Ishikawa (cell line): Measurements from ENCODE around the gene TSR2.

Experiments
- CEBPB ChIP-seq: IDR thresholded peaks from 2 replicates; pipeline ENCODE4 v1.6.1; 2012
- CREB1 ChIP-seq: IDR thresholded peaks from 2 replicates; pipeline ENCODE4 v1.6.1; 2012; ENCODE audit warnings: low read depth
- EGR1 ChIP-seq: IDR thresholded peaks from 2 replicates; pipeline ENCODE4 v1.6.1; 2012
- EP300 ChIP-seq: IDR thresholded peaks from 2 replicates; pipeline ENCODE4 v1.6.1; 2012; ENCODE audit warnings: borderline replicate concordance
- FOXM1 ChIP-seq: IDR thresholded peaks from 2 replicates; pipeline ENCODE4 v1.6.1; 2012; ENCODE audit warnings: low read depth, borderline replicate concordance
- NFIC ChIP-seq: IDR thresholded peaks from 2 replicates; pipeline ENCODE4 v1.6.1; 2012
- RAD21 ChIP-seq: IDR thresholded peaks from 2 replicates; pipeline ENCODE4 v1.6.1; 2012; ENCODE audit warnings: low read depth
- TAF1 ChIP-seq: IDR thresholded peaks from 2 replicates; pipeline ENCODE4 v1.6.1; 2012; ENCODE audit warnings: low read depth, mild to moderate bottlenecking
- YY1 ChIP-seq: IDR thresholded peaks from 2 replicates; pipeline ENCODE4 v1.6.1; 2012; ENCODE audit warnings: low read depth
- TF ChIP-seq, protein P1 (sequence below): IDR thresholded peaks from 2 replicates; pipeline ENCODE4 v1.6.1; 2012; ENCODE audit warnings: low read depth, mild to moderate bottlenecking
- TF ChIP-seq, protein P2 (sequence below): IDR thresholded peaks from 2 replicates; pipeline ENCODE4 v1.6.1; 2012
- TF ChIP-seq, protein P3 (sequence below): IDR thresholded peaks from 2 replicates; pipeline ENCODE4 v1.6.1; 2012

GRCh38 chrX:54430519-54430918 is 9.7 kb upstream of the TSR2 start:
- TF ChIP-seq EGR1 (no peak), EP300 (no peak), NFIC (no peak), TAF1 (no peak), YY1 (no peak), CEBPB (no peak), CREB1 (no peak), RAD21 (no peak), FOXM1 (no peak)
- TF ChIP-seq, protein P1, sequence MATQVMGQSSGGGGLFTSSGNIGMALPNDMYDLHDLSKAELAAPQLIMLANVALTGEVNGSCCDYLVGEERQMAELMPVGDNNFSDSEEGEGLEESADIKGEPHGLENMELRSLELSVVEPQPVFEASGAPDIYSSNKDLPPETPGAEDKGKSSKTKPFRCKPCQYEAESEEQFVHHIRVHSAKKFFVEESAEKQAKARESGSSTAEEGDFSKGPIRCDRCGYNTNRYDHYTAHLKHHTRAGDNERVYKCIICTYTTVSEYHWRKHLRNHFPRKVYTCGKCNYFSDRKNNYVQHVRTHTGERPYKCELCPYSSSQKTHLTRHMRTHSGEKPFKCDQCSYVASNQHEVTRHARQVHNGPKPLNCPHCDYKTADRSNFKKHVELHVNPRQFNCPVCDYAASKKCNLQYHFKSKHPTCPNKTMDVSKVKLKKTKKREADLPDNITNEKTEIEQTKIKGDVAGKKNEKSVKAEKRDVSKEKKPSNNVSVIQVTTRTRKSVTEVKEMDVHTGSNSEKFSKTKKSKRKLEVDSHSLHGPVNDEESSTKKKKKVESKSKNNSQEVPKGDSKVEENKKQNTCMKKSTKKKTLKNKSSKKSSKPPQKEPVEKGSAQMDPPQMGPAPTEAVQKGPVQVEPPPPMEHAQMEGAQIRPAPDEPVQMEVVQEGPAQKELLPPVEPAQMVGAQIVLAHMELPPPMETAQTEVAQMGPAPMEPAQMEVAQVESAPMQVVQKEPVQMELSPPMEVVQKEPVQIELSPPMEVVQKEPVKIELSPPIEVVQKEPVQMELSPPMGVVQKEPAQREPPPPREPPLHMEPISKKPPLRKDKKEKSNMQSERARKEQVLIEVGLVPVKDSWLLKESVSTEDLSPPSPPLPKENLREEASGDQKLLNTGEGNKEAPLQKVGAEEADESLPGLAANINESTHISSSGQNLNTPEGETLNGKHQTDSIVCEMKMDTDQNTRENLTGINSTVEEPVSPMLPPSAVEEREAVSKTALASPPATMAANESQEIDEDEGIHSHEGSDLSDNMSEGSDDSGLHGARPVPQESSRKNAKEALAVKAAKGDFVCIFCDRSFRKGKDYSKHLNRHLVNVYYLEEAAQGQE: no peak
- TF ChIP-seq, protein P2, sequence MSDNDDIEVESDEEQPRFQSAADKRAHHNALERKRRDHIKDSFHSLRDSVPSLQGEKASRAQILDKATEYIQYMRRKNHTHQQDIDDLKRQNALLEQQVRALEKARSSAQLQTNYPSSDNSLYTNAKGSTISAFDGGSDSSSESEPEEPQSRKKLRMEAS: no peak
- TF ChIP-seq, protein P3, sequence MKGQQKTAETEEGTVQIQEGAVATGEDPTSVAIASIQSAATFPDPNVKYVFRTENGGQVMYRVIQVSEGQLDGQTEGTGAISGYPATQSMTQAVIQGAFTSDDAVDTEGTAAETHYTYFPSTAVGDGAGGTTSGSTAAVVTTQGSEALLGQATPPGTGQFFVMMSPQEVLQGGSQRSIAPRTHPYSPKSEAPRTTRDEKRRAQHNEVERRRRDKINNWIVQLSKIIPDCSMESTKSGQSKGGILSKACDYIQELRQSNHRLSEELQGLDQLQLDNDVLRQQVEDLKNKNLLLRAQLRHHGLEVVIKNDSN: no peak
